ENCODE results near the gene DMAC2L. TPM values are rescaled to one million over a fixed set of nuclear protein-coding genes. Genes with fewer than 3 reads are reported as not detected.

The DMAC2L gene
- total RNA-seq, 1 experiment from 2014 or later = 15.4 TPM

- Histone ChIP-seq H3K4me1 (replicated peaks; ENCODE audit: insufficient read depth) (peaks cover 19% of the 10 kb centered on the region), H3K4me2 (no peak overlapping the region), H3K9me2 (ENCODE audit: insufficient read depth) (no peaks in the 10 kb centered on the region), H2AFZ (no peak overlapping the region), H3K79me2 (ENCODE audit: low read depth) (no peaks in the 10 kb centered on the region), H3K4me3 (no peak overlapping the region), H4K20me1 (ENCODE audit: insufficient read depth) (no peaks in the 10 kb centered on the region), H3K27me3 (ENCODE audit: insufficient read depth, low read depth) (no peaks in the 10 kb centered on the region), H3K36me3 (ENCODE audit: low read depth) (no peaks in the 10 kb centered on the region), H3K27ac (no peak overlapping the region), H3F3A (ENCODE audit: insufficient read depth, low read depth) (peaks cover 12% of the 10 kb centered on the region; the same call in 1 of the 2 replicates), H3K9me3 (ENCODE audit: insufficient read depth, low read depth) (no peaks in the 10 kb centered on the region)
- no peak for TF ChIP-seq EZH2 (IDR thresholded peaks at IDR 0.05; ENCODE audit: low read depth)
- TF ChIP-seq CTCF (conservative IDR thresholded peaks at IDR 0.05) = no peak
- intact Hi-C loops (cut with micrococcal nuclease; ENCODE audit: unreplicated experiment) = no loop called here
- CTCF ChIA-PET = no interaction called here
- POLR2A ChIA-PET (ENCODE audit: unreplicated experiment) = no interaction called here
- no peak for DNase-seq
- BruUV-seq (replicated peaks) = no TSS peak
These were observed 22.1 kb downstream of the DMAC2L start for GRCh38 chr14:50334211-50334610.

- Histone ChIP-seq H3K9me2 (ENCODE audit: insufficient read depth) (no peaks in the 10 kb centered on the region), H3K9me3 (ENCODE audit: insufficient read depth, low read depth) (no peaks in the 10 kb centered on the region), H3K27ac (no peak overlapping the region), H3K4me3 (no peak overlapping the region), H4K20me1 (ENCODE audit: insufficient read depth) (no peaks in the 10 kb centered on the region), H3K79me2 (ENCODE audit: low read depth) (no peaks in the 10 kb centered on the region), H3K4me2 (no peak overlapping the region), H3K27me3 (ENCODE audit: insufficient read depth, low read depth) (no peaks in the 10 kb centered on the region), H2AFZ (no peak overlapping the region), H3K4me1 (replicated peaks; ENCODE audit: insufficient read depth) (peaks cover 19% of the 10 kb centered on the region), H3K36me3 (ENCODE audit: low read depth) (no peaks in the 10 kb centered on the region), H3F3A (ENCODE audit: insufficient read depth, low read depth) (peaks cover 12% of the 10 kb centered on the region; the same call in 1 of the 2 replicates)
- POLR2A ChIA-PET (ENCODE audit: unreplicated experiment) = no interaction called here
- CTCF ChIA-PET = interaction anchor here (0.6 kb wide), 1 partner anchor 379 kb away, joined by 19 read pairs; no protein-coding TSS in a partner anchor
- no peak for DNase-seq
- no TSS peak for BruUV-seq (replicated peaks)
- TF ChIP-seq EZH2 (IDR thresholded peaks at IDR 0.05; ENCODE audit: low read depth) (no peak), CTCF (conservative IDR thresholded peaks at IDR 0.05) (no peak)
- intact Hi-C loops (cut with micrococcal nuclease; ENCODE audit: unreplicated experiment) = no loop called here
These were observed 23.3 kb downstream of the DMAC2L start for GRCh38 chr14:50335389-50335788.

- no peaks in the 10 kb centered on the region for H3K27me3 ChIP-seq (ENCODE audit: insufficient read depth, low read depth)
- H3K9me3 ChIP-seq (ENCODE audit: insufficient read depth, low read depth) = no peaks in the 10 kb centered on the region
- no peaks in the 10 kb centered on the region for H3K9me2 ChIP-seq (ENCODE audit: insufficient read depth)
- DNase-seq = no peak
- TF ChIP-seq CTCF (conservative IDR thresholded peaks at IDR 0.05) (no peak), EZH2 (IDR thresholded peaks at IDR 0.05; ENCODE audit: low read depth) (no peak)
- H3K4me2 ChIP-seq = no peak overlapping the region
- peaks cover 19% of the 10 kb centered on the region for H3K4me1 ChIP-seq (replicated peaks; ENCODE audit: insufficient read depth)
- BruUV-seq (replicated peaks) = no TSS peak
- H4K20me1 ChIP-seq (ENCODE audit: insufficient read depth) = no peaks in the 10 kb centered on the region
- no peak overlapping the region for H3K4me3 ChIP-seq
- ChIA-PET POLR2A (ENCODE audit: unreplicated experiment) (no interaction called here), CTCF (interaction anchor here (0.6 kb wide), 1 partner anchor 525 kb away, joined by 7 read pairs; no protein-coding TSS in a partner anchor)
- no peak overlapping the region for H3K27ac ChIP-seq
- intact Hi-C loops (cut with micrococcal nuclease; ENCODE audit: unreplicated experiment) = no loop called here
- no peaks in the 10 kb centered on the region for H3K36me3 ChIP-seq (ENCODE audit: low read depth)
- H2AFZ ChIP-seq = no peak overlapping the region
- H3K79me2 ChIP-seq (ENCODE audit: low read depth) = no peaks in the 10 kb centered on the region
- H3F3A ChIP-seq (ENCODE audit: insufficient read depth, low read depth) = peaks cover 12% of the 10 kb centered on the region; the same call in 1 of the 2 replicates
These were observed 24.1 kb downstream of the DMAC2L start for GRCh38 chr14:50335989-50336824.
